H9 (cell line): ENCODE data around the gene ABCG1. TPM values are rescaled to one million over a fixed set of nuclear protein-coding genes. Genes with fewer than 3 reads are reported as not detected.

Experiments
- DNase-seq: peaks from one replicate; pipeline ENCODE4 v3.0.0-alpha.2; 2017
- H2AFZ ChIP-seq: one replicate; pipeline ENCODE4 v1.6.1; 2013; ENCODE audit warnings: mild to moderate bottlenecking, low read length, control low read depth, moderate library complexity
- H2AK5ac ChIP-seq: 2 replicates; pipeline ENCODE4 v1.6.1; 2013; ENCODE audit warnings: low read length, control low read depth, mixed read lengths; ENCODE audit not compliant: insufficient read length
- H2BK120ac ChIP-seq: one replicate; pipeline ENCODE4 v1.6.1; 2013; ENCODE audit warnings: low read depth, mild to moderate bottlenecking, low read length, control low read depth, inconsistent platforms; ENCODE audit not compliant: poor library complexity, severe bottlenecking
- H2BK12ac ChIP-seq: 2 replicates; pipeline ENCODE4 v1.6.1; 2013; ENCODE audit warnings: low read length, control low read depth, mixed read lengths, low read depth; ENCODE audit not compliant: insufficient read length
- H2BK15ac ChIP-seq: 2 replicates; pipeline ENCODE4 v1.6.1; 2013; ENCODE audit warnings: low read depth, low read length, control low read depth
- H2BK20ac ChIP-seq: one replicate; pipeline ENCODE4 v1.6.1; 2013; ENCODE audit warnings: low read depth, mild to moderate bottlenecking, low read length, control low read depth, inconsistent platforms; ENCODE audit not compliant: poor library complexity, severe bottlenecking
- H2BK5ac ChIP-seq: 2 replicates; pipeline ENCODE4 v1.6.1; 2013; ENCODE audit warnings: low read length, control low read depth, mixed read lengths; ENCODE audit not compliant: insufficient read length
- H3K14ac ChIP-seq: 2 replicates; pipeline ENCODE4 v1.6.1; 2013; ENCODE audit warnings: low read length, control low read depth; ENCODE audit not compliant: insufficient read depth
- H3K18ac ChIP-seq: 2 replicates; pipeline ENCODE4 v1.6.1; 2013; ENCODE audit warnings: low read depth, mild to moderate bottlenecking, mixed read lengths, low read length, control low read depth; ENCODE audit not compliant: insufficient read length
- H3K23ac ChIP-seq: 2 replicates; pipeline ENCODE4 v1.6.1; 2013; ENCODE audit warnings: low read length, control low read depth, mixed read lengths, low read depth; ENCODE audit not compliant: insufficient read length
- H3K23me2 ChIP-seq: 2 replicates; pipeline ENCODE4 v1.6.1; 2013; ENCODE audit warnings: low read depth, mild to moderate bottlenecking, mixed read lengths, low read length, control low read depth; ENCODE audit not compliant: insufficient read length, poor library complexity, severe bottlenecking
- H3K27ac ChIP-seq: 2 replicates; pipeline ENCODE4 v1.5.1; 2013; ENCODE audit warnings: low read length, control low read depth, mixed read lengths, low read depth; ENCODE audit not compliant: insufficient read length
- H3K27me3 ChIP-seq: 2 replicates; pipeline ENCODE4 v1.6.1; 2013; ENCODE audit warnings: low read length, control low read depth, inconsistent platforms; ENCODE audit not compliant: insufficient read depth
- H3K4ac ChIP-seq: 2 replicates; pipeline ENCODE4 v1.6.1; 2013; ENCODE audit warnings: low read depth, mild to moderate bottlenecking, control low read depth, inconsistent platforms, low read length, moderate library complexity
- H3K4me1 ChIP-seq: 2 replicates; pipeline ENCODE4 v1.6.1; 2013; ENCODE audit warnings: low read length, control low read depth, inconsistent platforms; ENCODE audit not compliant: insufficient read depth
- H3K4me2 ChIP-seq: 2 replicates; pipeline ENCODE4 v1.6.1; 2013; ENCODE audit warnings: low read length, control low read depth, mixed read lengths; ENCODE audit not compliant: insufficient read length, insufficient read depth
- H3K56ac ChIP-seq: 2 replicates; pipeline ENCODE4 v1.6.1; 2013; ENCODE audit warnings: low read depth, mild to moderate bottlenecking, mixed read lengths, low read length, control low read depth; ENCODE audit not compliant: insufficient read length
- H3K79me1 ChIP-seq: 2 replicates; pipeline ENCODE4 v1.6.1; 2013; ENCODE audit warnings: low read depth, mild to moderate bottlenecking, moderate library complexity, low read length, control low read depth, inconsistent platforms; ENCODE audit not compliant: insufficient read depth, poor library complexity, severe bottlenecking
- H3K79me2 ChIP-seq: 2 replicates; pipeline ENCODE4 v1.6.1; 2013; ENCODE audit warnings: low read length, control low read depth, inconsistent platforms; ENCODE audit not compliant: insufficient read depth
- H3K9ac ChIP-seq: 2 replicates; pipeline ENCODE4 v1.6.1; 2013; ENCODE audit warnings: low read length, control low read depth, mixed read lengths; ENCODE audit not compliant: insufficient read length; ENCODE audit errors: extremely low read depth
- H3K9me3 ChIP-seq: one replicate; pipeline ENCODE4 v1.6.1; 2013; ENCODE audit warnings: low read depth, low read length, inconsistent platforms; ENCODE audit not compliant: control insufficient read depth
- H3T11ph ChIP-seq: one replicate; pipeline ENCODE4 v1.6.1; 2013; ENCODE audit warnings: mild to moderate bottlenecking, low read length, control low read depth, inconsistent platforms
- H4K20me1 ChIP-seq: one replicate; pipeline ENCODE4 v1.6.1; 2013; ENCODE audit not compliant: control insufficient read depth, insufficient read length, insufficient read depth
- H4K5ac ChIP-seq: 2 replicates; pipeline ENCODE4 v1.6.1; 2013; ENCODE audit warnings: low read depth, mild to moderate bottlenecking, mixed read lengths, low read length, control low read depth; ENCODE audit not compliant: insufficient read length
- H4K8ac ChIP-seq: replicated peaks from 2 replicates; pipeline ENCODE4 v1.6.1; 2013; ENCODE audit warnings: low read length, control low read depth, mixed read lengths, low read depth; ENCODE audit not compliant: insufficient read length
- H4K91ac ChIP-seq: 2 replicates; pipeline ENCODE4 v1.6.1; 2013; ENCODE audit warnings: low read depth, mild to moderate bottlenecking, moderate library complexity, mixed read lengths, low read length, control low read depth; ENCODE audit not compliant: insufficient read length
- H3K27ac Mint-ChIP-seq, 3 experiments: 2 replicates in 2 of 3; 3 replicates in 1 of 3; pipeline ENCODE4 v1.8.0; 2020 to 2021; ENCODE audit warnings: mixed read lengths in 3 of 3, mild to moderate bottlenecking in 1 of 3, moderate library complexity in 1 of 3
- H3K27me3 Mint-ChIP-seq: 2 replicates; pipeline ENCODE4 v1.8.0; 2021; ENCODE audit warnings: low read depth, mild to moderate bottlenecking, moderate library complexity, mixed read lengths
- H3K36me3 Mint-ChIP-seq, 3 experiments: 2 replicates in 2 of 3; 3 replicates in 1 of 3; pipeline ENCODE4 v1.8.0; 2020 to 2021; ENCODE audit warnings: low read depth in 3 of 3, mixed read lengths in 3 of 3; ENCODE audit not compliant: insufficient read depth in 1 of 3
- H3K4me1 Mint-ChIP-seq, 2 experiments: 2 replicates each; pipeline ENCODE4 v1.8.0; 2020; ENCODE audit warnings: mixed read lengths in 2 of 2
- H3K4me3 Mint-ChIP-seq, 2 experiments: 2 replicates in 1 of 2; 3 replicates in 1 of 2; pipeline ENCODE4 v1.8.0; 2020 to 2021; ENCODE audit warnings: mild to moderate bottlenecking in 2 of 2, mixed read lengths in 2 of 2, moderate library complexity in 1 of 2
- H3K9me3 Mint-ChIP-seq, 2 experiments: 2 replicates in 1 of 2; 3 replicates in 1 of 2; pipeline ENCODE4 v1.8.0; 2020; ENCODE audit warnings: mild to moderate bottlenecking in 2 of 2, mixed read lengths in 2 of 2, moderate library complexity in 1 of 2
- CTCF ChIP-seq: fragments of 200-600 bp; sonication (generic); conservative IDR thresholded peaks from 3 replicates; pipeline ENCODE4 v1.8.0; 2021; ENCODE audit warnings: antibody characterized with exemption, mild to moderate bottlenecking
- WGBS: extraction: QIAGEN DNeasy Blood & Tissue Kit; methylation state at CpG from one replicate; pipeline ENCODE4 v1.1.7; 2013; ENCODE audit warnings: missing lambda C conversion rate, low lambda C conversion rate, mixed read lengths; ENCODE audit not compliant: insufficient read length; ENCODE audit errors: extremely low coverage; 5-methylcytosine and 5-hydroxymethylcytosine counted together
- total RNA-seq: library from RNA; stranded (reverse); gene quantifications from 2 replicates; pipeline ENCODE4 v1.2.1, GENCODE V29; 2021

ABCG1 gene
- total RNA-seq, 1 experiment from 2014 or later: 0.83 TPM

GRCh38 chr21:42305707-42306147 is 86.8 kb downstream of the ABCG1 start:
- no peak overlapping the region for H2BK20ac ChIP-seq
- no peaks in the 10 kb centered on the region for H3K23me2 ChIP-seq
- no peaks in the 10 kb centered on the region for H3K27me3 ChIP-seq
- Mint-ChIP-seq H3K4me1 (peaks cover 8 to 9% of the 10 kb centered on the region in 2 experiments), H3K4me3 (no peak overlapping the region), H3K27me3 (peaks cover 11% of the 10 kb centered on the region), H3K36me3 (no peaks in the 10 kb centered on the region), H3K9me3 (no peaks in the 10 kb centered on the region; a peak in 1 of 5 replicates), H3K27ac (no peak overlapping the region)
- H4K8ac ChIP-seq: no peak overlapping the region
- no peak overlapping the region for H2BK12ac ChIP-seq
- no peaks in the 10 kb centered on the region for H3K9me3 ChIP-seq
- no peak overlapping the region for H3K4me2 ChIP-seq
- no peaks in the 10 kb centered on the region for H3K79me2 ChIP-seq
- H3T11ph ChIP-seq: no peak overlapping the region
- H3K23ac ChIP-seq: no peak overlapping the region
- no peaks in the 10 kb centered on the region for H3K4me1 ChIP-seq
- H2AK5ac ChIP-seq: no peak overlapping the region
- no peak for TF ChIP-seq CTCF
- H2BK15ac ChIP-seq: no peak overlapping the region
- no peaks in the 10 kb centered on the region for H4K20me1 ChIP-seq
- H2BK120ac ChIP-seq: no peak overlapping the region
- no peak overlapping the region for H4K5ac ChIP-seq
- no peak overlapping the region for H3K18ac ChIP-seq
- DNase-seq: no peak
- H3K4ac ChIP-seq: no peak overlapping the region
- H3K79me1 ChIP-seq: no peaks in the 10 kb centered on the region
- no peak overlapping the region for H2AFZ ChIP-seq
- no CpG with 5 or more reads among the region's 33 CpGs for WGBS
- no peak overlapping the region for H2BK5ac ChIP-seq
- no peak overlapping the region for H4K91ac ChIP-seq
- no peak overlapping the region for H3K56ac ChIP-seq
- no peak overlapping the region for H3K27ac ChIP-seq
- no peak overlapping the region; the same call in 1 of the 2 replicates for H3K14ac ChIP-seq
- no peak overlapping the region for H3K9ac ChIP-seq
